ENCODE data around the gene TXNL4A. TPM values are rescaled to one million over a fixed set of nuclear protein-coding genes. Genes with fewer than 3 reads are reported as not detected.

TXNL4A gene
- total RNA-seq, 1 experiment from 2014 or later = 178 TPM

DNA sequence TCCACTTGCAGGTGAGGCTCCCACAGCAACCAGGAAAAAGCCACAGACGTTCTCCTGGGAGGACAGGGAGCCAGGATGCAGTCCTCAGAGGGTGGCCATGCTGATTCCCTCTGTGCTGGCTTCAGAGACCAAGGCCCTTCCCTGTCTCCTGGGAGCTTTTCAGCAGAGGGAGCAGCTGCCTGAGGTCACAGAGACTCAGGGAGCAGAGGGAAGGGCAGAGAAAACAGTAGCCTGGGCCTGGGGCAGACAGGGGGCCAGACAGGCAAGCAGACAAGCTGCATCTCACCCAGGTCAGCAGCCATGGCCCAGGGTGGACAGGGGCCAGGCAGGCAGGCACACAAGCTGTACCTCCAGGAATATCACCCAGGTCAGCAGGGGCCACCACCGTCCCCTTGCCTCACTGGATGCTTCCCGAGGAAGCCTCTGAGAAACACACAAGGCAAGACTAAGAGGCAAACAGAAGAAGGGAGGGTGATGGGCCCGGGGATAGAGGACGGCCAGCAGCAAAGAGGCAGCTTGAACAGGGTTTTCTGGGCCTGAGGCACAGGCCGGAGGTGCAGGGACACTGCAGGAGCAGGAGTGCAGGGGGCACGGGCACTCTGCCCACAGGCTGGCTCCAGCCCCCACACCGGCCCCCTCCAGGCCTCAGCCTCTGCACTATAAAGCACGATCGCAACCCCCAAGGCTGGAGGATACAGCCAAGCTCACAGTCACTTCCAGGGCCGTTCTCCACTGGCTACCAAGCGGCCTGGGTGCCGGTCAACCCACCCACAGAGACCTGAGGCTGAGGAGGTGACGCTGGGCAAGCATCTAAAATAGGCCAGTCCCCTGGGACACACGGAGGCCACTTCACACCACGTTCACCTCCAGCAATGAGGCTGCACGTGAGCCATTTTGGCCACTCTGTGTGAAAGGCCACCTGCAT lies 43.0 kb downstream of the TXNL4A start:
- ChIA-PET POLR2A (no interaction called here), CTCF (no interaction called here), RAD21 (ENCODE audit: low non-redundant PET in 1 of 2, low total read pairs in 2 of 2, uncharacterized antibody in 2 of 2, unreplicated experiment in 2 of 2) (no interaction called here)
- BruUV-seq (replicated peaks) = no TSS peak
- Histone ChIP-seq H4K20me1 (ENCODE audit: insufficient read depth) (peaks cover 2% of the 10 kb centered on the region; the same call in 1 of the 2 replicates), H3K27me3 (ENCODE audit: insufficient read depth, low read length) (no peaks in the 10 kb centered on the region), H3K27ac (ENCODE audit: low read depth, low read length) (no peak overlapping the region), H3K79me2 (ENCODE audit: insufficient read depth, low read length) (peaks cover 90% of the 10 kb centered on the region), H3K9ac (ENCODE audit: low read length) (no peak overlapping the region), H3K36me3 (ENCODE audit: control insufficient read depth in 1 of 2, insufficient read depth in 2 of 2, low read length in 2 of 2) (peaks cover 13 to 26% of the 10 kb centered on the region in 2 experiments; a peak in 3 of 4 replicates), H3K9me3 (ENCODE audit: control insufficient read depth in 1 of 2, insufficient read depth in 1 of 2, low read depth in 1 of 2, low read length in 2 of 2) (no peaks in the 10 kb centered on the region), H3K4me2 (ENCODE audit: low read length) (no peak overlapping the region), H3K9me2 (ENCODE audit: insufficient read depth) (no peaks in the 10 kb centered on the region), H3K4me3 (replicated peaks in 1 of 2; ENCODE audit: low read depth in 1 of 2, low read length in 2 of 2) (no peak overlapping the region), H2AFZ (ENCODE audit: low read depth, low read length, poor library complexity, severe bottlenecking) (no peak overlapping the region), H3K4me1 (ENCODE audit: control insufficient read depth in 1 of 2, insufficient read depth in 2 of 2, low read length in 2 of 2) (peaks cover 1 to 6% of the 10 kb centered on the region in 2 experiments; a peak in 2 of 4 replicates)
- ATAC-seq (no peak), DNase-seq (ENCODE audit: low read depth, low spot score) (no peak)
- intact Hi-C loops (cut with micrococcal nuclease) = no loop called here
- TF ChIP-seq EZH2phosphoT487 (IDR thresholded peaks at IDR 0.05; ENCODE audit: borderline replicate concordance) = no peak
- TF ChIP-seq POLR2AphosphoS5 (IDR thresholded peaks at IDR 0.05; ENCODE audit: low read depth, low read length) = no peak
- no peak for TF ChIP-seq SP1 (IDR thresholded peaks at IDR 0.05; ENCODE audit: low read depth)
- TF ChIP-seq POLR2A (IDR thresholded peaks at IDR 0.05; ENCODE audit: borderline replicate concordance, extremely low read depth, insufficient read depth, insufficient read length) = no peak
- TF ChIP-seq, protein P1, sequence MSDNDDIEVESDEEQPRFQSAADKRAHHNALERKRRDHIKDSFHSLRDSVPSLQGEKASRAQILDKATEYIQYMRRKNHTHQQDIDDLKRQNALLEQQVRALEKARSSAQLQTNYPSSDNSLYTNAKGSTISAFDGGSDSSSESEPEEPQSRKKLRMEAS (IDR thresholded peaks at IDR 0.05) = no peak
- TF ChIP-seq TCF7L2 (IDR thresholded peaks at IDR 0.05; ENCODE audit: borderline replicate concordance, extremely low read depth, insufficient read depth, insufficient read length) = no peak
- no peak for TF ChIP-seq SIN3A (IDR thresholded peaks at IDR 0.05; ENCODE audit: low read depth)
- TF ChIP-seq ELF1 (IDR thresholded peaks at IDR 0.05; ENCODE audit: borderline replicate concordance, low read depth) = no peak
- TF ChIP-seq, protein P2, sequence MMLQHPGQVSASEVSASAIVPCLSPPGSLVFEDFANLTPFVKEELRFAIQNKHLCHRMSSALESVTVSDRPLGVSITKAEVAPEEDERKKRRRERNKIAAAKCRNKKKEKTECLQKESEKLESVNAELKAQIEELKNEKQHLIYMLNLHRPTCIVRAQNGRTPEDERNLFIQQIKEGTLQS (IDR thresholded peaks at IDR 0.05) = no peak

DNA sequence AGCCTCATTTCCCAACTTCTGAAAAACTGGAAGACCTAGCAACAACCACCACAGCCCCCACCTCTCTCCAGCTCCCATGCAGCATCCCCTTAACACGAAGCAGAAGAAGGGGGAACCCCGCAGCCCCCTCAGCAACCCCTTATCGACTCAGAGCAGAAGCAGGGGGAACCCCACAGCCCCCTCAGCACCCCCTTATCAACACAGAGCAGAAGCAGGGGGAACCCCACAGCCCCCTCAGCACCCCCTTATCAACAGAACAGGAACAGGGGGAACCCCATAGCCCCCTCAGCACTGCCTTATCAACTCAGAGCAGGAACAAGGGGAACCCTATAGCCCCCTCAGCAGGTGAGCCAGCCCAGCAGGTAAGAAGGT lies 43.6 kb downstream of the TXNL4A start:
- Histone ChIP-seq H3K79me2 (ENCODE audit: insufficient read depth, low read length) (peaks cover 90% of the 10 kb centered on the region), H3K9me3 (ENCODE audit: control insufficient read depth in 1 of 2, insufficient read depth in 1 of 2, low read depth in 1 of 2, low read length in 2 of 2) (no peaks in the 10 kb centered on the region), H3K27ac (ENCODE audit: low read depth, low read length) (no peak overlapping the region), H3K9ac (ENCODE audit: low read length) (no peak overlapping the region), H4K20me1 (ENCODE audit: insufficient read depth) (no peaks in the 10 kb centered on the region), H3K27me3 (ENCODE audit: insufficient read depth, low read length) (no peaks in the 10 kb centered on the region), H3K4me3 (replicated peaks in 1 of 2; ENCODE audit: low read depth in 1 of 2, low read length in 2 of 2) (no peak overlapping the region), H3K9me2 (ENCODE audit: insufficient read depth) (no peaks in the 10 kb centered on the region), H3K4me1 (ENCODE audit: control insufficient read depth in 1 of 2, insufficient read depth in 2 of 2, low read length in 2 of 2) (no peaks in the 10 kb centered on the region), H2AFZ (ENCODE audit: low read depth, low read length, poor library complexity, severe bottlenecking) (no peak overlapping the region), H3K4me2 (ENCODE audit: low read length) (no peak overlapping the region), H3K36me3 (ENCODE audit: control insufficient read depth in 1 of 2, insufficient read depth in 2 of 2, low read length in 2 of 2) (peaks cover 13 to 30% of the 10 kb centered on the region in 2 experiments; a peak in 3 of 4 replicates)
- ATAC-seq = no peak
- no peak for TF ChIP-seq TCF7L2 (IDR thresholded peaks at IDR 0.05; ENCODE audit: borderline replicate concordance, extremely low read depth, insufficient read depth, insufficient read length)
- no peak for TF ChIP-seq SIN3A (IDR thresholded peaks at IDR 0.05; ENCODE audit: low read depth)
- TF ChIP-seq CEBPB (IDR thresholded peaks at IDR 0.05; ENCODE audit: low read depth) = no peak
- no peak for TF ChIP-seq SRF (IDR thresholded peaks at IDR 0.05; ENCODE audit: low read depth)
- no peak for TF ChIP-seq YY1 (IDR thresholded peaks at IDR 0.05; ENCODE audit: extremely low read depth, insufficient replicate concordance, low read depth, low read length)
- no peak for TF ChIP-seq ZNF274 (IDR thresholded peaks at IDR 0.05; ENCODE audit: low read depth, low read length)
- TF ChIP-seq, protein P3, sequence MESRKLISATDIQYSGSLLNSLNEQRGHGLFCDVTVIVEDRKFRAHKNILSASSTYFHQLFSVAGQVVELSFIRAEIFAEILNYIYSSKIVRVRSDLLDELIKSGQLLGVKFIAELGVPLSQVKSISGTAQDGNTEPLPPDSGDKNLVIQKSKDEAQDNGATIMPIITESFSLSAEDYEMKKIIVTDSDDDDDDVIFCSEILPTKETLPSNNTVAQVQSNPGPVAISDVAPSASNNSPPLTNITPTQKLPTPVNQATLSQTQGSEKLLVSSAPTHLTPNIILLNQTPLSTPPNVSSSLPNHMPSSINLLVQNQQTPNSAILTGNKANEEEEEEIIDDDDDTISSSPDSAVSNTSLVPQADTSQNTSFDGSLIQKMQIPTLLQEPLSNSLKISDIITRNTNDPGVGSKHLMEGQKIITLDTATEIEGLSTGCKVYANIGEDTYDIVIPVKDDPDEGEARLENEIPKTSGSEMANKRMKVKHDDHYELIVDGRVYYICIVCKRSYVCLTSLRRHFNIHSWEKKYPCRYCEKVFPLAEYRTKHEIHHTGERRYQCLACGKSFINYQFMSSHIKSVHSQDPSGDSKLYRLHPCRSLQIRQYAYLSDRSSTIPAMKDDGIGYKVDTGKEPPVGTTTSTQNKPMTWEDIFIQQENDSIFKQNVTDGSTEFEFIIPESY (IDR thresholded peaks at IDR 0.05; ENCODE audit: extremely low read depth, insufficient replicate concordance, low read length) = no peak
- TF ChIP-seq, protein P2 (IDR thresholded peaks at IDR 0.05) = no peak
- CTCF ChIA-PET = no interaction called here
- POLR2A ChIA-PET = no interaction called here
- BruUV-seq (replicated peaks) = no TSS peak
- no peak for DNase-seq (ENCODE audit: low read depth, low spot score)
- RAD21 ChIA-PET (ENCODE audit: low non-redundant PET in 1 of 2, low total read pairs in 2 of 2, uncharacterized antibody in 2 of 2, unreplicated experiment in 2 of 2) = no interaction called here
- intact Hi-C loops (cut with micrococcal nuclease) = no loop called here
